Activated T-cell treated with anti-CD3 and anti-CD28 coated beads, Interleukin-2, amount 50 U/mL, for 24 hours (primary cell): ENCODE results near the gene RGS6.
"Not testable (repeated sequence)": the region's sequence is repeated elsewhere in the genome, so short reads cannot be mapped to it uniquely, and the experiment has no call there.

Source experiments
- DNase-seq: peaks from one replicate; pipeline ENCODE4 v3.0.0-alpha.2; 2020
- H3K27ac Mint-ChIP-seq: 2 replicates; pipeline ENCODE4 v1.8.0; 2020; ENCODE audit warnings: mild to moderate bottlenecking, mixed read lengths
- H3K27me3 Mint-ChIP-seq: 2 replicates; pipeline ENCODE4 v1.8.0; 2020; ENCODE audit warnings: mixed read lengths
- H3K36me3 Mint-ChIP-seq: 2 replicates; pipeline ENCODE4 v1.8.0; 2020; ENCODE audit warnings: low read depth, mixed read lengths
- H3K4me1 Mint-ChIP-seq: 2 replicates; pipeline ENCODE4 v1.8.0; 2020; ENCODE audit warnings: low read depth, mixed read lengths
- H3K4me3 Mint-ChIP-seq: 2 replicates; pipeline ENCODE4 v1.8.0; 2020; ENCODE audit warnings: mild to moderate bottlenecking, moderate library complexity, mixed read lengths
- H3K9me3 Mint-ChIP-seq: 2 replicates; pipeline ENCODE4 v1.8.0; 2020; ENCODE audit warnings: mixed read lengths

The RGS6 gene

GRCh38 chr14:72457641-72458040, 525.4 kb downstream of the RGS6 start:
- peaks cover 5% of the 10 kb centered on the region for H3K4me1 Mint-ChIP-seq
- H3K27me3 Mint-ChIP-seq: peaks cover 7% of the 10 kb centered on the region
- H3K36me3 Mint-ChIP-seq: no peaks in the 10 kb centered on the region
- DNase-seq: no peak
- no peaks in the 10 kb centered on the region for H3K9me3 Mint-ChIP-seq
- H3K4me3 Mint-ChIP-seq: no peak overlapping the region
- no peak overlapping the region for H3K27ac Mint-ChIP-seq

GRCh38 chr14:72462056-72462455, 529.8 kb downstream of the RGS6 start:
- H3K9me3 Mint-ChIP-seq: peaks cover 14% of the 10 kb centered on the region
- H3K27me3 Mint-ChIP-seq: no peaks in the 10 kb centered on the region

GRCh38 chr14:72463291-72463866, 531.1 kb downstream of the RGS6 start:
- DNase-seq: no peak
- Mint-ChIP-seq H3K4me1 (no peaks in the 10 kb centered on the region), H3K4me3 (no peak overlapping the region), H3K27ac (no peak overlapping the region), H3K27me3 (no peaks in the 10 kb centered on the region), H3K9me3 (peaks cover 14% of the 10 kb centered on the region), H3K36me3 (no peaks in the 10 kb centered on the region)

More at GRCh38 chr14:72462056-72462455, 529.8 kb downstream of the RGS6 start:
- Mint-ChIP-seq H3K36me3 (no peaks in the 10 kb centered on the region), H3K27ac (no peak overlapping the region), H3K4me1 (no peaks in the 10 kb centered on the region), H3K4me3 (no peak overlapping the region)
- no peak for DNase-seq

GRCh38 chr14:72464226-72464625, 532.0 kb downstream of the RGS6 start:
- Mint-ChIP-seq H3K36me3 (no peaks in the 10 kb centered on the region), H3K9me3 (peaks cover 14% of the 10 kb centered on the region), H3K4me1 (no peaks in the 10 kb centered on the region), H3K4me3 (no peak overlapping the region), H3K27ac (no peak overlapping the region), H3K27me3 (no peaks in the 10 kb centered on the region)
- no peak for DNase-seq

GRCh38 chr14:72466325-72466724, 534.1 kb downstream of the RGS6 start:
- Mint-ChIP-seq H3K4me1 (no peaks in the 10 kb centered on the region), H3K9me3 (peaks cover 14% of the 10 kb centered on the region), H3K27ac (no peak overlapping the region), H3K27me3 (no peaks in the 10 kb centered on the region), H3K4me3 (no peak overlapping the region), H3K36me3 (no peaks in the 10 kb centered on the region)
- DNase-seq: no peak

- Mint-ChIP-seq H3K9me3 (peaks cover 3% of the 10 kb centered on the region), H3K27ac (no peak overlapping the region), H3K4me3 (no peak overlapping the region), H3K36me3 (no peaks in the 10 kb centered on the region), H3K27me3 (no peaks in the 10 kb centered on the region), H3K4me1 (peaks cover 11% of the 10 kb centered on the region)
- no peak for DNase-seq
Observed at GRCh38 chr14:72471346-72471745, 539.1 kb downstream of the RGS6 start.

- Mint-ChIP-seq H3K27me3 (peaks cover 2% of the 10 kb centered on the region), H3K4me3 (no peak overlapping the region), H3K4me1 (peaks cover 26% of the 10 kb centered on the region), H3K9me3 (no peaks in the 10 kb centered on the region), H3K36me3 (no peaks in the 10 kb centered on the region), H3K27ac (no peak overlapping the region)
- DNase-seq: no peak
Observed at GRCh38 chr14:72472845-72473244, 540.6 kb downstream of the RGS6 start.

GRCh38 chr14:72476657-72477499, 544.6 kb downstream of the RGS6 start:
- peak overlapping the region; percentile 55 for H3K4me3 Mint-ChIP-seq
- peak overlapping the region; percentile 91 for H3K27ac Mint-ChIP-seq
- H3K36me3 Mint-ChIP-seq: no peaks in the 10 kb centered on the region
- H3K27me3 Mint-ChIP-seq: peaks cover 13% of the 10 kb centered on the region
- peak; percentile 56 for DNase-seq
- H3K9me3 Mint-ChIP-seq: no peaks in the 10 kb centered on the region
- H3K4me1 Mint-ChIP-seq: peaks cover 49% of the 10 kb centered on the region

- H3K36me3 Mint-ChIP-seq, DNase-seq, H3K9me3 Mint-ChIP-seq: not testable (repeated sequence)
- Mint-ChIP-seq H3K4me1 (peaks cover 48% of the 10 kb centered on the region), H3K27me3 (peaks cover 13% of the 10 kb centered on the region), H3K4me3 (peak overlapping the region; percentile 31), H3K27ac (peak overlapping the region; percentile 91)
Observed at GRCh38 chr14:72477578-72477977, 545.3 kb downstream of the RGS6 start.

- H3K9me3 Mint-ChIP-seq: peaks cover 7% of the 10 kb centered on the region
- no peak overlapping the region for H3K27ac Mint-ChIP-seq
- H3K4me3 Mint-ChIP-seq: no peak overlapping the region
- H3K36me3 Mint-ChIP-seq: no peaks in the 10 kb centered on the region
- DNase-seq: no peak
- H3K27me3 Mint-ChIP-seq: peaks cover 13% of the 10 kb centered on the region
- H3K4me1 Mint-ChIP-seq: peaks cover 48% of the 10 kb centered on the region
Observed at GRCh38 chr14:72478471-72478893, 546.3 kb downstream of the RGS6 start.

- Mint-ChIP-seq H3K27ac (no peak overlapping the region), H3K36me3 (no peaks in the 10 kb centered on the region), H3K9me3 (peaks cover 7% of the 10 kb centered on the region), H3K4me1 (peaks cover 47% of the 10 kb centered on the region), H3K27me3 (peaks cover 13% of the 10 kb centered on the region), H3K4me3 (no peak overlapping the region)
- DNase-seq: no peak
Observed at GRCh38 chr14:72479461-72479931, 547.3 kb downstream of the RGS6 start.

- no peaks in the 10 kb centered on the region for H3K36me3 Mint-ChIP-seq
- H3K27me3 Mint-ChIP-seq: peaks cover 13% of the 10 kb centered on the region
- H3K9me3 Mint-ChIP-seq: peaks cover 7% of the 10 kb centered on the region
- no peak overlapping the region for H3K27ac Mint-ChIP-seq
- no peak for DNase-seq
- no peak overlapping the region for H3K4me3 Mint-ChIP-seq
- peaks cover 46% of the 10 kb centered on the region for H3K4me1 Mint-ChIP-seq
Observed at GRCh38 chr14:72480464-72481243, 548.4 kb downstream of the RGS6 start.

- Mint-ChIP-seq H3K4me1 (peaks cover 21% of the 10 kb centered on the region), H3K36me3 (no peaks in the 10 kb centered on the region), H3K27ac (no peak overlapping the region), H3K4me3 (no peak overlapping the region), H3K27me3 (peaks cover 8% of the 10 kb centered on the region), H3K9me3 (peaks cover 7% of the 10 kb centered on the region)
- no peak for DNase-seq
Observed at GRCh38 chr14:72483311-72483710, 551.1 kb downstream of the RGS6 start.

- no peak overlapping the region for H3K27ac Mint-ChIP-seq
- no peak for DNase-seq
- H3K9me3 Mint-ChIP-seq: peaks cover 20% of the 10 kb centered on the region
- H3K36me3 Mint-ChIP-seq: no peaks in the 10 kb centered on the region
- no peaks in the 10 kb centered on the region for H3K27me3 Mint-ChIP-seq
- H3K4me1 Mint-ChIP-seq: peaks cover 8% of the 10 kb centered on the region
- no peak overlapping the region for H3K4me3 Mint-ChIP-seq
Observed at GRCh38 chr14:72485695-72486094, 553.5 kb downstream of the RGS6 start.
